OCI-LY1 (cell line): ENCODE data around the gene OMP.

Source experiments
- H2AFZ ChIP-seq: fragments of 200-600 bp; sonication (generic), shearing (Covaris generic); 2 replicates; pipeline ENCODE4 v1.6.0; 2014; ENCODE audit warnings: antibody characterized with exemption, mild to moderate bottlenecking, low read length
- H3F3A ChIP-seq: fragments of 200-600 bp; sonication (generic), shearing (Covaris generic); 2 replicates; pipeline ENCODE4 v1.6.0; 2014; ENCODE audit warnings: mild to moderate bottlenecking, antibody characterized with exemption, low read length, moderate library complexity; ENCODE audit not compliant: insufficient read depth
- H3K27ac ChIP-seq: fragments of 200-600 bp; sonication (generic); 2 replicates; pipeline ENCODE4 v1.5.1; 2014; ENCODE audit warnings: low read length, mixed run types, mild to moderate bottlenecking, low read depth; ENCODE audit not compliant: poor library complexity, severe bottlenecking
- H3K27me3 ChIP-seq: fragments of 200-600 bp; sonication (generic); 2 replicates; pipeline ENCODE4 v1.6.0; 2014; ENCODE audit warnings: antibody characterized with exemption, mild to moderate bottlenecking, low read length, moderate library complexity; ENCODE audit not compliant: insufficient read depth
- H3K36me3 ChIP-seq: fragments of 200-600 bp; sonication (generic); 2 replicates; pipeline ENCODE4 v1.6.1; 2014; ENCODE audit warnings: mild to moderate bottlenecking, antibody characterized with exemption, low read length, moderate library complexity, mixed read lengths; ENCODE audit not compliant: insufficient read depth
- H3K4me1 ChIP-seq: fragments of 200-600 bp; sonication (generic); 2 replicates; pipeline ENCODE4 v1.5.1; 2014; ENCODE audit warnings: mild to moderate bottlenecking, low read length, moderate library complexity; ENCODE audit not compliant: insufficient read depth, severe bottlenecking
- H3K4me2 ChIP-seq: fragments of 200-600 bp; sonication (generic), shearing (Covaris generic); 2 replicates; pipeline ENCODE4 v1.6.1; 2014; ENCODE audit warnings: low read length
- H3K4me3 ChIP-seq: fragments of 200-600 bp; sonication (generic); 2 replicates; pipeline ENCODE4 v1.5.1; 2014; ENCODE audit warnings: low read length, low read depth, mild to moderate bottlenecking, mixed read lengths; ENCODE audit not compliant: poor library complexity, severe bottlenecking
- H3K79me2 ChIP-seq: fragments of 200-600 bp; shearing (Covaris generic); 2 replicates; pipeline ENCODE4 v1.6.1; 2016; ENCODE audit warnings: mixed run types, low read length, mixed read lengths; ENCODE audit not compliant: insufficient read depth
- H3K9ac ChIP-seq: fragments of 200-600 bp; sonication (generic), shearing (Covaris generic); 2 replicates; pipeline ENCODE4 v1.6.1; 2014; ENCODE audit warnings: mild to moderate bottlenecking, low read length, mixed read lengths
- H3K9me2 ChIP-seq: fragments of 200-600 bp; sonication (generic), shearing (Covaris generic); 2 replicates; pipeline ENCODE4 v1.6.1; 2014; ENCODE audit warnings: low read depth, mild to moderate bottlenecking, low read length, mixed read lengths
- H3K9me3 ChIP-seq: fragments of 200-600 bp; shearing (Covaris generic); 2 replicates; pipeline ENCODE4 v1.6.1; 2014; ENCODE audit warnings: low read length, mixed read lengths
- H4K20me1 ChIP-seq: fragments of 200-600 bp; sonication (generic), shearing (Covaris generic); 2 replicates; pipeline ENCODE4 v1.6.0; 2016; ENCODE audit warnings: mild to moderate bottlenecking, low read length; ENCODE audit not compliant: insufficient read depth
- CTCF ChIP-seq: fragments of 200-600 bp; sonication (generic), shearing (Covaris generic); IDR thresholded peaks from 2 replicates; pipeline ENCODE4 v1.5.1; 2017; ENCODE audit warnings: mild to moderate bottlenecking, antibody characterized with exemption, low read length, moderate library complexity, mixed read lengths
- EZH2 ChIP-seq: fragments of 200-600 bp; sonication (generic), shearing (Covaris generic); IDR thresholded peaks from 2 replicates; pipeline ENCODE4 v1.8.0; 2017; ENCODE audit warnings: borderline replicate concordance, mixed run types, mild to moderate bottlenecking, antibody characterized with exemption, low read length, moderate library complexity, mixed read lengths

OMP gene

DNA sequence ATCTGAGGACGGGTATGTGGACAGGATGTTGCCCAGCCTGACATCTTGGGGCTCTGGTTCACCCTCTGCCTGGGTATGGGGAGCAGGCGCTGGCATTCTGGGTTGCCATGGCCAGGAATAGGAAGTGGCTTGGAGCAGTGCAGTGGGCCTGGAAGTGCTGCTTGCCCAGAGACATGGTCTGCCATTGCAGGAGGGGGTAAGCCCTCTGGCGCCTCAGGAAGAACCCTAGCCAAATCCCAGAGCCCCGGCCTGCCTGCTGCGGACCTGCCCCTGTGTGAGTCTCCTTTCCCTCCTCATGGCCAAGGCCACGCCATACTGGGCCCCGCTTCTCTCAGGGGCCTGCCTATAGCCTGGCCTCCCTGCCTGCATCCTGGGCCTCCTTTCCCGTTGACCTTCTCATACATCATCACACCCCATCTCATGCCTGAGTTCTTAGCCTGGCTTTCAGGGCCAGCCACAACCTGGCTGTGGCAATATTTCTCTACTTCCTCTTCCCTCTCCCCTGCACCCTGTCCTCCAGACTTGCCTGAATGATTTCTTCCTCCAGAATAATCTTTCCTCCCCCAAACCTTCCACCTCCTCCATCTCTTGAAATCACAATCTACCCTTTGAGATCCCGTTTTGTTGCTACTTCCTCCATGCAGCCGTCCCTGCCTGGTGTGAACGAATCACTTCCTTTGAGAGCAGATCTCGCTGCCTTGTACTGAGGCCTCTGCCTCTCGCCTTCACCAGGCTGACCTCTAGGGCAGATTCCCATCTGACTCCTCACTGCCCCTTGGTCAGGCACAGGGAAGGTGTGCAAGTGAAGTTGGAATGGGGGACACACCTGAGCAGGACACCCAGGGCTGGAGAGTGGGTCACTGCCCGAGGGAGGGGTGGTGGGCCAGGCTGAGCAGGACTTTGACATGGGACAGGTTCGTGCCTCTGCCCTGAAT, 30.7 kb upstream of the OMP start:
- no peaks in the 10 kb centered on the region for H3K4me1 ChIP-seq
- H4K20me1 ChIP-seq: no peaks in the 10 kb centered on the region
- no peak overlapping the region for H3K27ac ChIP-seq
- H3K4me2 ChIP-seq: no peak overlapping the region
- no peak overlapping the region for H3K4me3 ChIP-seq
- H3K9me2 ChIP-seq: no peaks in the 10 kb centered on the region
- TF ChIP-seq CTCF (no peak), EZH2 (no peak)
- no peaks in the 10 kb centered on the region for H3K36me3 ChIP-seq
- H3K27me3 ChIP-seq: no peaks in the 10 kb centered on the region
- H3K9ac ChIP-seq: no peak overlapping the region
- no peaks in the 10 kb centered on the region for H3F3A ChIP-seq
- H2AFZ ChIP-seq: no peak overlapping the region
- no peaks in the 10 kb centered on the region for H3K79me2 ChIP-seq
- H3K9me3 ChIP-seq: no peaks in the 10 kb centered on the region

DNA sequence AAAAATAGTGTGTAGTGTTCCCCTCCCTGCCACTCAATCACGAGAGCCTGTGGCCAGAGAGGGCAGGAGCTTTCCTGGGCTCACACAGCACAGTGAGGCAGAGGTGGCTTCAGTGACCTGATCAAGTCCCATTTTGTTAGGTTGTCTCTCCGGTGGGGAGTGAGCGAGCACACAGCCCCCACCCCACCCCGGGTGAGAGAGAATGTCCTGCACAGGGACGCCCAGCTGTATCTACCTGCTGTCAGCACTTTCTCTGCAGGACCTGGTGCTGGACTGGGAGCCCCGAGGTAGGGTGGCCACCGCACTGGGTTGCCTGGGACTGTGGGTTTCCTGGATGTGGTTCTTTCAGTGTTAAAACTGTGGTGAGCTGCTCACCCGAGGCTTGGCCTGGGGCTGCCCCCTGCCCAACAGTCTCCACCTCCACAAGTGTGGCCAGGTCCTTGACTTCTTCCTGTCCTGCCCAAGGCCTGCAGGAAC, 29.8 kb upstream of the OMP start:
- H3F3A ChIP-seq: no peaks in the 10 kb centered on the region
- no peaks in the 10 kb centered on the region for H3K79me2 ChIP-seq
- no peak overlapping the region for H3K4me2 ChIP-seq
- no peak overlapping the region for H3K9ac ChIP-seq
- H3K4me1 ChIP-seq: no peaks in the 10 kb centered on the region
- no peaks in the 10 kb centered on the region; the same call in 1 of the 2 replicates for H3K27me3 ChIP-seq
- no peaks in the 10 kb centered on the region for H3K9me2 ChIP-seq
- H4K20me1 ChIP-seq: no peaks in the 10 kb centered on the region
- no peak overlapping the region for H3K4me3 ChIP-seq
- H3K36me3 ChIP-seq: no peaks in the 10 kb centered on the region
- no peak overlapping the region for H3K27ac ChIP-seq
- H2AFZ ChIP-seq: no peak overlapping the region
- TF ChIP-seq EZH2 (no peak), CTCF (no peak)
- no peaks in the 10 kb centered on the region for H3K9me3 ChIP-seq

- Histone ChIP-seq H3K79me2 (no peaks in the 10 kb centered on the region), H4K20me1 (no peaks in the 10 kb centered on the region), H3K4me2 (no peak overlapping the region), H3K27me3 (no peaks in the 10 kb centered on the region; the same call in 1 of the 2 replicates), H3F3A (no peaks in the 10 kb centered on the region), H3K9me2 (no peaks in the 10 kb centered on the region), H3K36me3 (no peaks in the 10 kb centered on the region; the same call in 1 of the 2 replicates), H3K4me1 (no peaks in the 10 kb centered on the region), H2AFZ (no peak overlapping the region), H3K9ac (no peak overlapping the region), H3K4me3 (no peak overlapping the region), H3K9me3 (0 out of 2 replicates have a peak, but pooled peaks cover 4% of the 10 kb centered on the region), H3K27ac (no peak overlapping the region)
- TF ChIP-seq EZH2 (no peak), CTCF (no peak)
Observed at GRCh38 chr11:77073328-77074001, 29.2 kb upstream of the OMP start.
